ENCODE measurements around the gene TLL1. TPM values are rescaled to one million over a fixed set of nuclear protein-coding genes. Genes with fewer than 3 reads are reported as not detected.

The TLL1 gene
- total RNA-seq, 1 experiment from 2014 or later: 14.3 TPM

GRCh38 chr4:165927815-165928214 lies 54.8 kb downstream of the TLL1 start:
- no peaks in the 10 kb centered on the region for H3K27me3 ChIP-seq (replicated peaks; ENCODE audit: insufficient read depth, low read depth, low read length, poor library complexity)
- no peak overlapping the region for H3K27ac ChIP-seq (ENCODE audit: low read depth, low read length, poor library complexity, severe bottlenecking)
- no peaks in the 10 kb centered on the region for H3K36me3 ChIP-seq (ENCODE audit: insufficient read depth, low read length, poor library complexity, severe bottlenecking)
- H3K9me3 ChIP-seq (ENCODE audit: low read depth, low read length, poor library complexity, severe bottlenecking): no peaks in the 10 kb centered on the region
- DNase-seq (ENCODE audit: low spot score): no peak
- CTCF ChIA-PET: no interaction called here
- no peak for TF ChIP-seq CTCF (conservative IDR thresholded peaks at IDR 0.05; ENCODE audit: low read depth, low read length)
- no peak for TF ChIP-seq EZH2 (IDR thresholded peaks at IDR 0.05; ENCODE audit: borderline replicate concordance, low read depth, low read length, poor library complexity, severe bottlenecking)
- no peak overlapping the region for H3K4me3 ChIP-seq (ENCODE audit: low read depth, low read length, poor library complexity, severe bottlenecking)
- no peaks in the 10 kb centered on the region for H3K4me1 ChIP-seq (ENCODE audit: insufficient read depth, low read length, poor library complexity, severe bottlenecking)
- intact Hi-C loops (cut with micrococcal nuclease; ENCODE audit: unreplicated experiment): no loop called here
- POLR2A ChIA-PET (ENCODE audit: low non-redundant PET): no interaction called here
- no TSS peak for BruUV-seq (replicated peaks)

DNA sequence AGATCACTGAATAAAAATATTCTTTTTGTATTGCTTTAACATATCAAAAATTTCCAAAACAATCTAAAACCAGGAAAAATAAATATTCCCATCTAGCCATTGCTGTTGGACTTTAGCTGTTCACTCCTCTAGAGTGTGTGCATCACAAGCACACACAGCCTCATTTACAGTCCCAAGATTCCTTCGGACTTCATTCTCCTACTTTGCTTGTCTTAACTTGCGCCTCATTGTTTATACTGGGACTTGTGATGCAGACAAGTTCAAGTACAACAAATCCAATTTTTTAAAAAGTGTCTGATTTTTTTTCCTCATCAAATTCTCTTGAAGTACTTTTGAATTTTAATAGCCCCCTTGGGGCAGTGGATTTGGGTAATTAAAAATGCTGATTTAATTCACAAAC lies 55.6 kb downstream of the TLL1 start:
- H3K9me3 ChIP-seq (ENCODE audit: low read depth, low read length, poor library complexity, severe bottlenecking): no peaks in the 10 kb centered on the region
- DNase-seq (ENCODE audit: low spot score): no peak
- TF ChIP-seq CTCF (conservative IDR thresholded peaks at IDR 0.05; ENCODE audit: low read depth, low read length) (no peak), EZH2 (IDR thresholded peaks at IDR 0.05; ENCODE audit: borderline replicate concordance, low read depth, low read length, poor library complexity, severe bottlenecking) (no peak)
- H3K4me3 ChIP-seq (ENCODE audit: low read depth, low read length, poor library complexity, severe bottlenecking): no peak overlapping the region
- H3K36me3 ChIP-seq (ENCODE audit: insufficient read depth, low read length, poor library complexity, severe bottlenecking): no peaks in the 10 kb centered on the region
- BruUV-seq (replicated peaks): no TSS peak
- intact Hi-C loops (cut with micrococcal nuclease; ENCODE audit: unreplicated experiment): no loop called here
- ChIA-PET POLR2A (ENCODE audit: low non-redundant PET) (no interaction called here), CTCF (no interaction called here)
- no peak overlapping the region for H3K27ac ChIP-seq (ENCODE audit: low read depth, low read length, poor library complexity, severe bottlenecking)
- no peaks in the 10 kb centered on the region for H3K27me3 ChIP-seq (replicated peaks; ENCODE audit: insufficient read depth, low read depth, low read length, poor library complexity)
- no peaks in the 10 kb centered on the region for H3K4me1 ChIP-seq (ENCODE audit: insufficient read depth, low read length, poor library complexity, severe bottlenecking)

DNA sequence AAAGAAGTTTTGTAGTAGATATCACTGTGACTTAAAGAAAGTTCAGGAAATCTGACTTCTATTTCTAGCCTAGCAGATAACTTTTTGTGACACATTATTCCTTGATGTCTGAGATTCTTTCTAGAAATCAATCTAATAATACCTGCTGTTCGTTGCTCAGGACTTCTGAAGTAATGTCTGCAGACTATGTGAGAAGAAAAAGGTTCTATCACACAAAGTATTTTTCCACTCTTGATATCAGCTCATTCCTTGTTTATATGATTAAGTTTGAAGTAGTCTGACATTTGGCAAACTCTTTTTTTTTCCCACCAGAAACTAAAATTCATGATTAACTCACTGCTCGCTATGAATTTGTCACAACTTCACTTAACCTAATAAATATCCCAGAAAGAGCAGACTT lies 56.6 kb downstream of the TLL1 start:
- Histone ChIP-seq H3K4me3 (ENCODE audit: low read depth, low read length, poor library complexity, severe bottlenecking) (no peak overlapping the region), H3K9me3 (ENCODE audit: low read depth, low read length, poor library complexity, severe bottlenecking) (no peaks in the 10 kb centered on the region), H3K27me3 (replicated peaks; ENCODE audit: insufficient read depth, low read depth, low read length, poor library complexity) (no peaks in the 10 kb centered on the region), H3K4me1 (ENCODE audit: insufficient read depth, low read length, poor library complexity, severe bottlenecking) (no peaks in the 10 kb centered on the region), H3K27ac (ENCODE audit: low read depth, low read length, poor library complexity, severe bottlenecking) (no peak overlapping the region), H3K36me3 (ENCODE audit: insufficient read depth, low read length, poor library complexity, severe bottlenecking) (no peaks in the 10 kb centered on the region)
- BruUV-seq (replicated peaks): no TSS peak
- TF ChIP-seq EZH2 (IDR thresholded peaks at IDR 0.05; ENCODE audit: borderline replicate concordance, low read depth, low read length, poor library complexity, severe bottlenecking): no peak
- no peak for TF ChIP-seq CTCF (conservative IDR thresholded peaks at IDR 0.05; ENCODE audit: low read depth, low read length)
- CTCF ChIA-PET: no interaction called here
- POLR2A ChIA-PET (ENCODE audit: low non-redundant PET): no interaction called here
- no peak for DNase-seq (ENCODE audit: low spot score)
- intact Hi-C loops (cut with micrococcal nuclease; ENCODE audit: unreplicated experiment): no loop called here
